Measurements from ENCODE around the gene PAPSS1.

The PAPSS1 gene

GRCh38 chr4:107622006-107622405, 98.0 kb downstream of the PAPSS1 start:
- H3K14ac ChIP-seq (ENCODE audit: low read length): no peak overlapping the region
- no peak overlapping the region for H3K18ac ChIP-seq (ENCODE audit: low read length)
- H4K8ac ChIP-seq (ENCODE audit: low read depth, low read length): no peak overlapping the region
- H2AFZ ChIP-seq (ENCODE audit: low read length): no peak overlapping the region
- H2BK120ac ChIP-seq (ENCODE audit: low read depth, low read length): no peak overlapping the region
- no peak overlapping the region for H4K91ac ChIP-seq (ENCODE audit: low read depth, low read length, poor library complexity)
- H3K27me3 ChIP-seq (ENCODE audit: control insufficient read depth in 3 of 3, insufficient read depth in 3 of 3, low read depth in 1 of 3, low read length in 3 of 3): no peaks in the 10 kb centered on the region
- DNase-seq (ENCODE audit: low spot score): no peak
- no peaks in the 10 kb centered on the region for H3K4me1 ChIP-seq (ENCODE audit: control insufficient read depth in 2 of 2, insufficient read depth in 1 of 2, low read depth in 1 of 2, low read length in 2 of 2)
- no peak overlapping the region for H2BK15ac ChIP-seq (ENCODE audit: low read length)
- H3K36me3 ChIP-seq (replicated peaks in 1 of 2; ENCODE audit: control insufficient read depth in 2 of 2, insufficient read depth in 2 of 2, low read length in 2 of 2): no peaks in the 10 kb centered on the region
- no peak overlapping the region for H2BK5ac ChIP-seq (ENCODE audit: low read length)
- peaks cover 4 to 7% of the 10 kb centered on the region in 2 donors for H3K9me3 ChIP-seq (replicated peaks in 1 of 2; ENCODE audit: control insufficient read depth in 2 of 2, insufficient read depth in 1 of 2, low read depth in 1 of 2, low read length in 2 of 2)
- no peak overlapping the region for H2BK12ac ChIP-seq (ENCODE audit: low read length)
- H3K4me2 ChIP-seq (ENCODE audit: insufficient read depth, low read length, poor library complexity, severe bottlenecking): no peak overlapping the region
- H3K79me1 ChIP-seq (ENCODE audit: low read depth, low read length): no peaks in the 10 kb centered on the region
- H3K27ac ChIP-seq (replicated peaks; ENCODE audit: low read length): no peak overlapping the region
- WGBS, 2 donors (ENCODE audit: extremely low coverage in 2 of 2, insufficient read length in 2 of 2, insufficient replicate concordance in 1 of 2): no CpG with 5 or more reads among the region's 2 CpGs
- H3K9ac ChIP-seq (ENCODE audit: low read depth, low read length, poor library complexity): no peak overlapping the region
- no peak overlapping the region for H3K4ac ChIP-seq (ENCODE audit: low read length)
- H3K4me3 ChIP-seq (ENCODE audit: low read length in 2 of 2): no peak overlapping the region
- H2AK5ac ChIP-seq (ENCODE audit: low read depth, low read length): no peak overlapping the region
- no peak overlapping the region for H3K23ac ChIP-seq (ENCODE audit: low read depth, low read length, poor library complexity)

GRCh38 chr4:107619731-107620130, 100.3 kb downstream of the PAPSS1 start:
- no CpG with 5 or more reads among the region's 2 CpGs for WGBS, 2 donors (ENCODE audit: extremely low coverage in 2 of 2, insufficient read length in 2 of 2, insufficient replicate concordance in 1 of 2)
- Histone ChIP-seq H3K4me2 (ENCODE audit: insufficient read depth, low read length, poor library complexity, severe bottlenecking) (no peak overlapping the region), H3K27ac (replicated peaks; ENCODE audit: low read length) (no peak overlapping the region), H2AFZ (ENCODE audit: low read length) (no peak overlapping the region), H2BK15ac (ENCODE audit: low read length) (no peak overlapping the region), H3K23ac (ENCODE audit: low read depth, low read length, poor library complexity) (no peak overlapping the region), H4K8ac (ENCODE audit: low read depth, low read length) (no peak overlapping the region), H3K36me3 (replicated peaks in 1 of 2; ENCODE audit: control insufficient read depth in 2 of 2, insufficient read depth in 2 of 2, low read length in 2 of 2) (peaks cover 0 to 3% of the 10 kb centered on the region in 2 donors), H3K18ac (ENCODE audit: low read length) (no peak overlapping the region), H3K27me3 (ENCODE audit: control insufficient read depth in 3 of 3, insufficient read depth in 3 of 3, low read depth in 1 of 3, low read length in 3 of 3) (no peaks in the 10 kb centered on the region), H3K14ac (ENCODE audit: low read length) (no peak overlapping the region), H2BK12ac (ENCODE audit: low read length) (no peak overlapping the region), H4K91ac (ENCODE audit: low read depth, low read length, poor library complexity) (no peak overlapping the region), H3K4me1 (ENCODE audit: control insufficient read depth in 2 of 2, insufficient read depth in 1 of 2, low read depth in 1 of 2, low read length in 2 of 2) (no peaks in the 10 kb centered on the region), H3K9ac (ENCODE audit: low read depth, low read length, poor library complexity) (no peak overlapping the region), H3K79me1 (ENCODE audit: low read depth, low read length) (no peaks in the 10 kb centered on the region), H2BK120ac (ENCODE audit: low read depth, low read length) (no peak overlapping the region), H2BK5ac (ENCODE audit: low read length) (no peak overlapping the region), H3K4me3 (ENCODE audit: low read length in 2 of 2) (no peak overlapping the region), H3K4ac (ENCODE audit: low read length) (no peak overlapping the region), H2AK5ac (ENCODE audit: low read depth, low read length) (no peak overlapping the region), H3K9me3 (replicated peaks in 1 of 2; ENCODE audit: control insufficient read depth in 2 of 2, insufficient read depth in 1 of 2, low read depth in 1 of 2, low read length in 2 of 2) (peaks cover 4 to 7% of the 10 kb centered on the region in 2 donors)
- DNase-seq (ENCODE audit: low spot score): no peak

GRCh38 chr4:107619066-107619465, 101.0 kb downstream of the PAPSS1 start:
- Histone ChIP-seq H3K4me2 (ENCODE audit: insufficient read depth, low read length, poor library complexity, severe bottlenecking) (no peak overlapping the region), H3K23ac (ENCODE audit: low read depth, low read length, poor library complexity) (no peak overlapping the region), H2BK5ac (ENCODE audit: low read length) (no peak overlapping the region), H2BK12ac (ENCODE audit: low read length) (no peak overlapping the region), H3K4me1 (ENCODE audit: control insufficient read depth in 2 of 2, insufficient read depth in 1 of 2, low read depth in 1 of 2, low read length in 2 of 2) (no peaks in the 10 kb centered on the region), H2BK120ac (ENCODE audit: low read depth, low read length) (no peak overlapping the region), H2BK15ac (ENCODE audit: low read length) (no peak overlapping the region), H3K36me3 (replicated peaks in 1 of 2; ENCODE audit: control insufficient read depth in 2 of 2, insufficient read depth in 2 of 2, low read length in 2 of 2) (peaks cover 2 to 3% of the 10 kb centered on the region in 2 donors), H3K27me3 (ENCODE audit: control insufficient read depth in 3 of 3, insufficient read depth in 3 of 3, low read depth in 1 of 3, low read length in 3 of 3) (no peaks in the 10 kb centered on the region), H3K4ac (ENCODE audit: low read length) (no peak overlapping the region), H3K9me3 (replicated peaks in 1 of 2; ENCODE audit: control insufficient read depth in 2 of 2, insufficient read depth in 1 of 2, low read depth in 1 of 2, low read length in 2 of 2) (peaks cover 4 to 7% of the 10 kb centered on the region in 2 donors), H4K8ac (ENCODE audit: low read depth, low read length) (no peak overlapping the region), H2AK5ac (ENCODE audit: low read depth, low read length) (no peak overlapping the region), H3K4me3 (ENCODE audit: low read length in 2 of 2) (no peak overlapping the region), H3K27ac (replicated peaks; ENCODE audit: low read length) (no peak overlapping the region), H3K79me1 (ENCODE audit: low read depth, low read length) (no peaks in the 10 kb centered on the region), H4K91ac (ENCODE audit: low read depth, low read length, poor library complexity) (no peak overlapping the region), H3K18ac (ENCODE audit: low read length) (no peak overlapping the region), H3K14ac (ENCODE audit: low read length) (no peak overlapping the region), H2AFZ (ENCODE audit: low read length) (no peak overlapping the region), H3K9ac (ENCODE audit: low read depth, low read length, poor library complexity) (no peak overlapping the region)
- no CpG with 5 or more reads among the region's 2 CpGs for WGBS, 2 donors (ENCODE audit: extremely low coverage in 2 of 2, insufficient read length in 2 of 2, insufficient replicate concordance in 1 of 2)
- no peak for DNase-seq (ENCODE audit: low spot score)

GRCh38 chr4:107618656-107619055, 101.4 kb downstream of the PAPSS1 start:
- Histone ChIP-seq H3K27me3 (ENCODE audit: control insufficient read depth in 3 of 3, insufficient read depth in 3 of 3, low read depth in 1 of 3, low read length in 3 of 3) (no peaks in the 10 kb centered on the region), H3K23ac (ENCODE audit: low read depth, low read length, poor library complexity) (no peak overlapping the region), H3K14ac (ENCODE audit: low read length) (no peak overlapping the region), H2AK5ac (ENCODE audit: low read depth, low read length) (no peak overlapping the region), H3K79me1 (ENCODE audit: low read depth, low read length) (no peaks in the 10 kb centered on the region), H4K91ac (ENCODE audit: low read depth, low read length, poor library complexity) (no peak overlapping the region), H4K8ac (ENCODE audit: low read depth, low read length) (no peak overlapping the region), H2BK120ac (ENCODE audit: low read depth, low read length) (no peak overlapping the region), H3K4ac (ENCODE audit: low read length) (no peak overlapping the region), H3K4me1 (ENCODE audit: control insufficient read depth in 2 of 2, insufficient read depth in 1 of 2, low read depth in 1 of 2, low read length in 2 of 2) (no peaks in the 10 kb centered on the region), H3K9me3 (replicated peaks in 1 of 2; ENCODE audit: control insufficient read depth in 2 of 2, insufficient read depth in 1 of 2, low read depth in 1 of 2, low read length in 2 of 2) (peaks cover 4 to 7% of the 10 kb centered on the region in 2 donors), H3K9ac (ENCODE audit: low read depth, low read length, poor library complexity) (no peak overlapping the region), H3K4me2 (ENCODE audit: insufficient read depth, low read length, poor library complexity, severe bottlenecking) (no peak overlapping the region), H3K18ac (ENCODE audit: low read length) (no peak overlapping the region), H2AFZ (ENCODE audit: low read length) (no peak overlapping the region), H2BK15ac (ENCODE audit: low read length) (no peak overlapping the region), H3K36me3 (replicated peaks in 1 of 2; ENCODE audit: control insufficient read depth in 2 of 2, insufficient read depth in 2 of 2, low read length in 2 of 2) (peaks cover 4 to 5% of the 10 kb centered on the region in 2 donors), H3K27ac (replicated peaks; ENCODE audit: low read length) (no peak overlapping the region), H2BK5ac (ENCODE audit: low read length) (no peak overlapping the region), H2BK12ac (ENCODE audit: low read length) (no peak overlapping the region), H3K4me3 (ENCODE audit: low read length in 2 of 2) (no peak overlapping the region)
- no peak for DNase-seq (ENCODE audit: low spot score)
